GM19438 (cell line): ENCODE results near the gene DOCK4.

Source experiments
- ATAC-seq: cut with Tn5 transposase; IDR thresholded peaks from one replicate; pipeline ENCODE4 v1.9.1; 2021; ENCODE audit warnings: low read depth; ENCODE audit not compliant: unreplicated experiment

Gene DOCK4

DNA sequence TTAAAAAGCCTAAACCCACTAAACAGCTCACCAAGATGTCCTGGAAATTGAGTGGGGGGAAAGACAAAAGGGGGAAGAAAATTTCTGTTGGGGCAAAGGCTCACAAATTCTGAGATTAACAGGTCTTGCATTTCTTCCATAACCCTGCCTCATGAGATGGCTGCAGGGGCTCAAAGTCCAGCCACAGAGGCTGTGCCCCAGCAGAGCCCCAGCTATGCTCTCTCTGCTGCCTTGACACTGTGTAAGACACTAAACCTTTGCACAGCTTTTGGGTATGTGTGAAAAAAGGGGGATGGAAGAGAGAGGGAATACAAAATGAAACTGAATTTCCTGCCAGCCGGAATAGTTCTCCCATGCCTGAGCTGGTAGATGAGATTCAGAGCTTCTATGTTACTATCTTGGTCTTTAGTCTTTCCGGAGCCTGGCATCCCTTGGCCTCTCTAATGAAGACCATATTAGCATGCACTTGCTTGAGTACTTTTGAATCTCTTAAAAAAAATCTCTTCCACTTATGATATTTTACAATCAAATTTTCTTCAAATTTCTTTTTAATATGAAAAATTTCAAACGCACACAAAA is 403.9 kb downstream of the DOCK4 start:
- no peak for ATAC-seq

DNA sequence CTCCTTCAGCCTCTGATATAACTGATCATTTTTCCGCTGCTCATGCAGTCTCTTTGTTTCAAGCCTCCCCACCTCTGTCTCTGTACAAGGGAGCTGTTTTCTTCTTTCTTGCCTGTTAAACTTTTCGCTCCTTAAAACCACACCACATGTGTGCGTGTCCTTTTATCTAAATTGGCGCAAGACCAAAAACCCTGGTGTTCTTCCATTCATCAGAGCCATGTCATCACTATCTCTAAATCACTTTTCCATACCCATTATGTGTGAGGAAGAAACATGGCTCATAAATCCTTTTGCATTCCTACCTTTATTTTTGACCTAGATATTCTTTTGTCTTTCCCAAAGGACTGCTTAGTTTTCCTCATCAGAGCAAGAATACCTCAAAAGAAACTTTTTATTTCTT is 404.9 kb downstream of the DOCK4 start:
- ATAC-seq = no peak

DNA sequence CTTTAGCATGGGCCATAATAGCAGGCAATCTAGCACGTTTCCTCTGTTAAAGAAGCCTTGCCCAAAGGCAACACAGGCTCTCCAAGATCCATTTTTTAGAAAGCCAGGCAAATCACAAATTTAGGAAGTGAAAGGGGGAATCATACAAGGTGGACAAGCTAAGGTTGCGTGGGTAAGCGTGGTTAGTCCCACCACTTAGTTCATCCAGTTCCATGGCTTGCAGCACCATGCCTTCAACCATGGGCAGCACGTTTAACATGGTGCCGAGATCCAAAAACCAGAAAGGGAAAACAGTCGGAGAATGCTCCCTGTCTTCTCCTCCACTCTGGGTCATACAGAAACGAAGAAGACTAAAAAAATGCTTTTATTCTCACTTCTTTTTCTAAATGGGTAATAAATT is 409.5 kb downstream of the DOCK4 start:
- ATAC-seq = no peak

DNA sequence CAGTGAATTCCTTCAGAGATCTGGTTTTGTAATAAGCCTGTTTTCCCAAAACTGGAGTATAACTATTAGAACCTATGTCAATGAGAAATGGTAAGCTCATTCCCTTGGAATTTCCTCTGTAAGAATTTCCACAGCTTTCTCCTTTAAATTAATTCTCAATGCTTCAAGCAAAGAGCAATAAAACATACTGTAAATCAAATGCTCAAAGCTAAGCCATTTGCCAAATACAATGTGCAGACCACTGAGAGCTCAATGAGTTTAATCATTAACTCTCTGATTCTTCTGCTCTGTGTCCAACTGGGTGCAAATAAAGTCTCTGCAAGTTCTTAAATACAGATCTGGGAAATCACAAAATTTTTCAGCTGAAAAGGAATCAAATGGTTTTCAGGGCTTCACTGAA is 416.3 kb downstream of the DOCK4 start:
- ATAC-seq = no peak

DNA sequence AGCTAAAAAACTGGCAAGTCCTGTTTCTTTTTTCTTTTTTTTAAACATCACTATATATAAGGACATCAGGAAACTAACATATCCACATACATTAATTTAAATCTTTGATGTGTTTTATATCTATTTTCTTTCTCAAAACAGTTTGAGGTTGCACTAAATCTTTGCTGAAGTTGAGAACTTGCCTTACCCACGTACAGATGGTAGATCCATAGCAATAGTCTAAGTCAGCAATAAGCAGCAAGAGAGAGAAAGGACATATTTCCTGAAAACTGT is 417.2 kb downstream of the DOCK4 start:
- no peak for ATAC-seq

DNA sequence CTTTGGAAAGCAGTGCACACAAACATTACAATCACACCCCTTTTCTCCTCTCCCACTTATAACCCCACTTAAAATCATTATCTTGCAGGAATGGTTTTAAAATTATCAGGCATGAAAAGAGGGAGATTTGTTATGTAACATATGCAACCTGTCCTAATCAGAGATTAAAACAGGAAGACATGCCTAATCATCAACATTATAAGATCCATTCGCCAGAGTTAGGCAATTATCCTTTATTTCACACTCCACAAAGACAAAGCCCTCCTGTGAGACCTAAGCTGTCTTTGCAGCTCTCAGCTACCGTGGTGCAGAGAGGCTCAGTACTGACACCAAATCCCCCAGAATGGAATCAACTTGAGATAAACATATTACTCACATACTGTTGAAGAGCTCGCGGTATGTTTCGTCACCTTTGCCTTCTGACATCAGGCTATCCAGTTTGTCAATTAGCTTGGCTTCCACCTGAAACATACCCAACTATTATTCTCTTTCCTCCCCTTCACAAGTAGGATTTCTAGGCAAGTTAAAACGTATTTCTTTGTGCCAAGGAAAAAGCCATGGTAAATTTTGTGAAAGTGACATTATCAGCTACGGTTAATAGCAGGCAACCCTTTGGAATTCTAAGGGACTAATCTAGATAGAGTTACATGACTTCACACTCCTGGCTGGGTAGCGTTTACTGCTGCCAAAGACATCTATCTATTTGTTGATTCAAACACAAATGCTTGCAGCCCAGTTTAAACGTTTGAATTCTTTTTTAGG is 417.7 kb downstream of the DOCK4 start:
- ATAC-seq = no peak

DNA sequence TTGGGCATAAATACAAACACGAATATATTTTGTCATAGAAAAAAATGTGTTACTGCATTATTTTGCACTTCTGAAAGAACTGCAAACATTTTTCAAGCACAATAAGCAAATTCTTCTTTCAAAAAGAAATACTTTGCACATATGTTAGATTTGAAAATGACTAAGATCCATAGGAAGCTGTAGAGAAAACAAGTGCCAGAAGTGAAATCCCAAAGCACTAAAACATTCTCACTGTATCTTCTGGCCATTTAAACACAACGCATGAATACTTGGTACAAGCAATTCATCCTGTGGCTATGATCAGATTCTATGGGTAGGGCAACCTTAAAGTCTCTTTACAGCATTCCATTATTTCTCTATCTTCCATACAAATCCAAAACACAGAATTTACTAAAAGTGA is 418.5 kb downstream of the DOCK4 start:
- no peak for ATAC-seq

DNA sequence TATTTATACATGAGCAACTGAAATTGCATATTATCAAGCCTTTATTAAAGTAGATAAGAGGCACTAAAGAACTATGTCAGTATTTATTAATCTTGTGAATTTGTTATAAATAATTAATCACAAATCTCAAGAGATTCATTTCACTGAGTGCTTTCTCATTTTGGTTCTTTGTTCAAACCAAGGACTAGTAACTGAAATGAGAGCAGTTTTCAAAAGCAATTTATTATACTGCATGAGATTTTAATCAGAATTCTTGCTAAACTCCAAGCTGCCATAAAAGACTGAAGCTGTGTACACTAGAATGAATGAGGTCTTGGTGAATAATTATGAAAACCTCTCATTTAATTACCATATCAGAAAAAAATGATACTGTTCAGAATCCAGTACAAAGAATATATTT is 419.1 kb downstream of the DOCK4 start:
- no peak for ATAC-seq

DNA sequence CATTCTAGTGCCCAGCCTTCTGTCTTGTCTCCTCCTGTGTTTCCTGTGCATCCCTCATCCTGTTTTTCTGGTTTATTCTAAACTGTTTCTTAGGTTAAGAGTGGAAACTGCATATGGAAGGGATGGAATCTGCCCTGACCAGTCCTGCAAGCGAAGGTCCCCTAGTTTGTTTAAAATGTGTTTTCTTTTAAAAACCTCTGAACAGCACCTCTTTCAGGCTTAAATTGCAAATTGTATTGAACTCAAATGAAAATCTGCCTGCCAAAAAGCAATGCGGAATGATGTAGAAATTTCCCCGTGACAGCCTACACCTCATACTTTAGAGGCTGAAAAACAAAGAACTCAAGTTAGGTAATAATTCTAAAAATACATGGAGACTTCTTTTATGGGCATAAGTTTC is 421.1 kb downstream of the DOCK4 start:
- ATAC-seq = no peak

DNA sequence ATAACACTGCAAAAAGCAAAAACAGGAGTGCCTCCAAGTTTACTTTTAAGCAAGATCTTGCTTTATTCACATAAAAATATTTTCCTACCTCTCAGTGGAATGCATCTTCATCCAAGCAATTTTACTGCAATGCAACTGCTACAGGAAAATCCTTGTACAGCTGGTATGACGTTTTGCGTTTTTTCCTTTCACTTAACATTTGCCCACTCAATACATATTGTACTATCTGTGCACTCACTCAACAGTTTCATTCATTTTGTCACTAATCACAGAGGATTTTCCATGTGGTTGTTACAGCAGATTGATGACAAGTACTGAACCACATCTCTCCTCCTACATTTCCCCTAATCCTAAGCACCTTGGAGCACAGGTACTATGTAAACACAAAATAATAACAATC is 421.9 kb downstream of the DOCK4 start:
- ATAC-seq = no peak

DNA sequence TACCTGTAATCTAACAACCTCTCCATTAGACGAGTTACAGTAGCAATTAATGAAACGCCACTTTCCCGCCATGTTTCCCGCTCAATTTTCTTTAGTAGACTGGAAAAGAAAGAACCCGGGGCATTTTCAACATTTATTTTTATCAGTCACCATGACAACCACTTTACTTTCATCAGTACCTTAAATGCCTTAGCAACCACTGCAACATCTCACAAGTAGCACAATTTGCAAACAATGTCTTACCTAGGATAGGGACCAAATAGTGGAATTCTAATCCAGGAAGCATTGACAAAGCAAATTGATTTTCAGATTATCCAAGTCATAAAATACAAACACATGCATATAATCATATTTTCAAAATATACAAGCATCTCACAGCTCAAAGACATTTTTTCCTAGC is 422.3 kb downstream of the DOCK4 start:
- no peak for ATAC-seq

DNA sequence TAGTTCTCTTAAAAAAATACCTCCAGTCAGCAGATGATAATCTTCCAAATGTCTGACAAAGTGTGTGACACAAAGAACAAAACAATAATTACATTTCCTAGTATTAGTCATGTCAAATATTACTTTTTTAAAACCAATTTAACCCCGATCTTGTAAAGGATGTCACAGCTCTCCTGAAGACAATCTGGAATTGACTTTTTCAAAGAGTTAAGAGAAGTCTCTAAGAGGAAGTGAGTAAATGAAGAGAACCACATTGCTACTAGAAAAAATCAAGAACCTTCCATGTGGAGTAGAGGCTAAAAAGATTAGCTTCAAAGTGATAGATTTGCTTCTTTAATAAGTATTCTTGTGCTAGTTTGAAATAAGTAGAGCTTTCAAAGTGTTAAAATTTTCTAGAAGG is 425.7 kb downstream of the DOCK4 start:
- no peak for ATAC-seq

DNA sequence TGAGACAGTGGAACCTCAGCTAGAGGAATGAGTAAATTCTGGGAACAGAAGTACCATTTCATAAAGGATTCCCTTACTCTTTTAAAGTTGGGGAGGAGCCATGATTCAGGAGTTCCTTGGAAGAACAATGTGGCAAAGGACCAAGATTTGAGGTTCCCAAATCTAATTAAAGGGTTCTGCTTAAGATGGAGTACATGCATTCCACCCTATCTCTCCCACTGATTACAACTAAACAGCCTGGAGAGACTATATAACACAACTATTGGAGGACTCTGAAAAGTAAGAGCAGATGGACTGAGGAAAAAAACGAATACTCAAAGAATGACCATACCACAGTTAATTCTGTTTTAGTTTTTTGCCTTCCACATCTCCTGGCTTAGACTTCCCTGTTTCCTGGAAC is 431.0 kb downstream of the DOCK4 start:
- ATAC-seq = no peak

DNA sequence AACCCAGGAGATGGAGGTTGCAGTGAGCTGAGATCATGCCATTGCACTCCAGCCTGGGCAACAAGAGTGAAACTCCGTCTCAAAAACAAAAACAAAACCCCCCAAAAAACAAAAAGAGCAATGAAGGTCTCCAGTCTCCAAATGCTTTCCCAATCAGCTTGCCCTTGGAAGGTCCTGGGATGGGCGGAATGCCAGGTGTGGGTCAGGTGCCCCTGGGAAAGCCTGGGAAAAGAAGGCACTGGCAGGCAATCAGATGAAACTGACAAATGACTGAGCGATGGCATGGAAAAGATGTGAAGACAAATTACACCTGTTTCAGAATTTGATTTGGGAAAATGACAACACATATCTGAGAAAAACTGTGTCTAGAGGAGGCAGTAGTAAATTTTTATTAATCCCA is 433.5 kb downstream of the DOCK4 start:
- ATAC-seq = no peak

DNA sequence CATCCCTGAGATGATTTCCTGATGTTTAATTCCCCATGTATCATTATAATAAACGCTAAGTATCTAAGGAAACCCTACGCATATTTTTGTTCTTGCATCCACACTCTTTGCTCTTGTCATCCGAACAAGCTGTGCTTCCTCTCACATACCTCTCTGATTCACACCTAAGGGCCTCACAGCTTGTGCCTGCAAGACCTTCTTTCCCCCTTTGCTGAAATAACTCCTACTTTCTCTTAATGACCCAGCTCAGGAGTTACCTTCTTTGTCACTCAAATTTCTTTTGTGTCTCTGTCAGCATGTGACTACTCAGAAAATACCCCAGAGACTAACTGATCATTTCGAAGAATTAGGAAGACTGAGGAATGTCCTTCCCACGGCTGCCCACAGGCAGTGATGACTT is 434.6 kb downstream of the DOCK4 start:
- no peak for ATAC-seq

DNA sequence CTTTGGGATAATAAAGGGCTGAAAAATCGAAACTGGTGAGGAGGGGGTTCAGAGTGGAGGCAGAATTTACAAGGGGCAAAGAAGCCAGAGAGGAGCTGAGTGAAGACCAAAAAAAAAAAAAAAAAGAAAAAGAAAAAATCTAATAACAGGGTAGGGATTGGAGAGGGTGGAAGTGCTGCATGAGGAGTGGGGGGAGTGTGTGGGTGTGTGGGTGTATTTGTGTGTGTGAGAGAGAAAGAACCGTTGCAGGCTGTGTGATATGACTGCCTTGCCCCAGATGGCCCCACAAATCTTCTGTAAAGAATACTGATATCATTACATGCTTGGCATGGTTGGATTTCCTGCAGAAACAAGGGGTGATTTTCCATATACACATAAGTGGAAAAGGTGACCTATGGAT is 436.1 kb downstream of the DOCK4 start:
- no peak for ATAC-seq

DNA sequence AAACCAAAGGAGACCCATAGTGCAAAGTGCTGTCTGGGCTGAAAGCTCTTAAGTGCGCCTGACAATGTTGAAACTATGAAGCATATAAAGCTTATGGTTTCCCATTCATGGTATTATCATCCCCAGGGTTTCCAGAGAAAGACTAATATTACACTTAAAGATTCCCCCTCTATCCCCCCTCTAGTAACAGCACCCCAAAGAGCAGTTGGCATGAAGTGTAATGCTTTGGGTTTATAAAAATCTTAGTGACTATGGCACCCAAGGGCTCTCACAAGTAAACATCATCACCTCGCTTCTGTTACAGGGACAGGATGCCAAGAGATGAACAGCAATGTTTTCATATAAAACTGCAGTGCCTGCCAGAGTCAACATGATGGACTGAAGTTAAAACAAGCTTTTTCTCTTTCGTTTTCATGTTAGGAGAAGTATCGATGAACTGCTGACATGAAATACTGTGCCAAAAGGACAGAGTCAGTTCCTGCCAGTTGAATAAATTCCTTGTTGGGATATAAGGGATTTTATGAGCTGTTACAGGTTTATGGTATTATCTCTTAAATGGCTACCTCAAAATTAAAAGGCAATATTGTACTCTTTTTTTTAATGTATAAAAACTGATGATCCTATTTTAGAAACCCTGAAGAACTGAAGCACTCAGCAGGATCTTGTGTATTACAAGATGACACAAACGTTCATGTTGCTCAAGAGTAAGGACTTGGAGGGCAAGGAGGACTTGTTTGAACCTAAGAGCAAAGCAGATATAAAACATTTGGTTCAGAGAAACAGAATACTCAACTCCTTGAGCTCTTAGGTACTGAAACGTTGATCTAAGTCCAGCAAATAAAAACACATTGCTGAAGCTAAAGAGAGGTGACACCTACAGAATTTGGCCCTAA is 440.2 kb downstream of the DOCK4 start:
- ATAC-seq = no peak

DNA sequence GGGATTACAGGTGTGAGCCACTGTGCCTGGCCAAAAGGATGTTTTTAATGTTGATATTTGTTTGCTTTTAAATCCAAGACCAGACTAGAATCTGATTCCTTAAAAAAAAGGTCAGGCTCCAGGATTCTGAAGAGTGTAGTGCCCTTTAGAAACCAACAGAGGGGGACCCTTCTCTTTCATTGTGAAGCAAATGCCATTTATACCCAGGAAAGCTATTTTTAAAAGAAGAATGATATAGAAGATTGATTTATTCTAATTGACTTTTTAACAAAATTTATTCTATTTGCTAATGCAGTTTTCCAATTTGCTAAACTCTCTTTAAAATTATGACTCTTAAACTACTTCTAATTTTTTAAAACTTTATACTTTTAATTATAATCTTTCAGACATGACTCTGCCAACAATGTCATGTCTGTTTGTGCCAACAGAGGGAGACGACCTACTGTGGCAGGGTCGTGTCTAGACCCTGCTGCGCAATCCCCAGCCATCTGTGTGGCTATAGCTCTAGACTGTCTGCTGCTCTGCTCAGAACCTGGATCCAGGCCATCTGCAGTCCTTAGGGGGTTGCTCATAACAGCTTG is 442.9 kb downstream of the DOCK4 start:
- no peak for ATAC-seq

DNA sequence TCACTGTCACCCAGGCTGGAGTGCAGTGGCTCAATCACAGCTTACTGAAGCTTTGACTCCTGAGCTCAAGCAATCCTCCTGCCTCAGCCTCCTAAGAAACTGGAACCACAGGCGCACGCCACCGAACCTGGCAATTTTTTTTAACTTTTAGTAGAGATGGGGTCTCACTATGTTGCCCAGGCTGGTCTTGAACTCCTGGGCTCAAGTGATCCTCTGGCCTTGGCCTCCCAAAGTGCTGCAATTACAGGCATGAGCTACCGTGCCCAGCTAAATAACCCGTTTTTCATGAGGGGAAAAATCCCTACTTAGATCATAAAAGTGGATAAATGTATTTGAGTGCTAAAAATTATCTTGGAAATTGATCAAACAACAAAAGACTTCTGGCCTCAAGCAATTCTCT is 443.4 kb downstream of the DOCK4 start:
- ATAC-seq = no peak

DNA sequence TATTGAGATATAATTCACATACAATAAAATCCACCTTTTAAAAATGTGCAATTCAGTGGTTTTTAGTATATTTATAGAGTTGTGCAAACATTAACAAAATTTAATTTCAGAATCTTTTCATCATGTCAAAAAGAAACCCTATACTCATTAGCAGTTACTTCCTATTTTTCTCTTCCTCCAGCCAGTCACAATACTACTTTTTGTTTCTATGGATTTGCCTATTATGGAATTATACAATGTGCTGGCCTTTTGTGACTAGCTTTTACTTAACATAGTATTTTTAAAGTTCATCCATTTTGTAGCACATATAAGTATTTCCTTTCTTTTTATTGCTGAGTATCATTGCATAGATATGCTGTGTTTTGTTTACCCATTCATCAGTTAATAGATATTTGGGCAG is 444.0 kb downstream of the DOCK4 start:
- ATAC-seq = no peak

DNA sequence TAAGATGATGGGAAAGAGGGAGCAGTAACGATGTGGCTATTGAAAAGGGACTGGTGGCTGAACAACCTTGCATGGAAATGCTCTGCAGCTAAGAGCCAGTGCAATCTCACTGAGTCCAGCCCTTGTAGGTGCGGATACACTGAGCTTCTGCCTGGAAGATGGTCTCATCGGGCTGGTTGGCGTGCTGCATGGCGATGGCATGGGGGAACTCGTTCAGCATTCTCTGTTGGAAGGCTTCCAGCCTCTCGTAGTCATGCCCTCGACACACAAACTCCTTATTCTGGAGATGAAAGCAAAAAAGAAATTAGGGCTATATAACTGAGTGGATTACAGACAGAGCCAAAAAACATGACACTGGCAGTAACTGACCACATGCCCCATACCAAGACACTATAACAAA is 446.2 kb downstream of the DOCK4 start:
- no peak for ATAC-seq

DNA sequence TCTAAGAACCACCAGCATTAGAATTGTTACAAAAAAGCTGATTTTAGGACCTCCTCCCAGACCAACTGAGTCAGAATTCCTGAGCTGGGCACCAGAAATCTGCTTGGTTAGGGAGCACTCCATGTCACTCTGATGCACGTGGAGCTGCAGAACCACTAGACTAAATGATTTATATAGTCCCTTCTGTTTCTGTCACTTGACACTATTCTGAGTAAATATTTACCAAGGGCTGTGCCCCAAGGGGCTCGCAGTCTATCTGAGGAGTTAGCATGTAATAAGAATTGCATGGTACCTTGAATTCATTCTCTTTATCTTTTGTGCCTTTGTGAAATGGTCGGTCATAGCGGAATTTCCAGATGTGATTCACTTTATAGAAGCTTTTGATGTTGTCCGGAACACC is 447.9 kb downstream of the DOCK4 start:
- no peak for ATAC-seq
